ENCODE data around the gene TSC22D3.

DNA sequence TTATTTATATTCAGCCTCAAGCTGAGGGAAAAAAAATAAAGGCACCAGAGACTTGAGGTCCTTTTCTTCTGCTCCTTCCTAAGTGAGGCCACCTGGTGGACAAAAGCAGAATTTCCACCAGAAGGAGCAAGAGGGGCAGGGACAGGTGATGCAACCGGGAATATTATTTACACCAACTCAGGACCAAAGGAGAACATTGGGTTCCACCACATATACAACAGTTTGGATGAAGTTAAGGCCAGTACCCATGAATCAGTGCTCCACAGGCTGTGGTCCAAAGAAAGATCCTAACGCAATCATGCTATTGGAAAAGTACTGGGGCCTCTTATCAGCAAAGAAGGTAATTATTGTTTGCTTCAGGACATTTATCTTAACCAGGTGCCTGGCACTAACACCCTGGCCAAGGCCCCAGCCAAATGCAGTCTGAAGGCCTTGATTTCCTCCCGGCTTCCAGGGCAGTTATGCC lies 57.4 kb downstream of the TSC22D3 start:
- peak; percentile 36 for TF ChIP-seq CTCF (IDR thresholded peaks at IDR 0.05; ENCODE audit: insufficient read depth, low read length, poor library complexity, severe bottlenecking)
- TF ChIP-seq EZH2phosphoT487 (conservative IDR thresholded peaks at IDR 0.05; ENCODE audit: low read length) = no peak

Data from SU-DHL-6 (cell line).